H9 (cell line): ENCODE measurements around the gene EGLN1. TPM values are rescaled to one million over a fixed set of nuclear protein-coding genes. Genes with fewer than 3 reads are reported as not detected.

Source experiments
- DNase-seq: peaks from one replicate; pipeline ENCODE4 v3.0.0-alpha.2; 2017
- H2AFZ ChIP-seq: one replicate; pipeline ENCODE4 v1.6.1; 2013; ENCODE audit warnings: mild to moderate bottlenecking, low read length, control low read depth, moderate library complexity
- H2AK5ac ChIP-seq: 2 replicates; pipeline ENCODE4 v1.6.1; 2013; ENCODE audit warnings: low read length, control low read depth, mixed read lengths; ENCODE audit not compliant: insufficient read length
- H2BK120ac ChIP-seq: one replicate; pipeline ENCODE4 v1.6.1; 2013; ENCODE audit warnings: low read depth, mild to moderate bottlenecking, low read length, control low read depth, inconsistent platforms; ENCODE audit not compliant: poor library complexity, severe bottlenecking
- H2BK12ac ChIP-seq: 2 replicates; pipeline ENCODE4 v1.6.1; 2013; ENCODE audit warnings: low read length, control low read depth, mixed read lengths, low read depth; ENCODE audit not compliant: insufficient read length
- H2BK15ac ChIP-seq: 2 replicates; pipeline ENCODE4 v1.6.1; 2013; ENCODE audit warnings: low read depth, low read length, control low read depth
- H2BK20ac ChIP-seq: one replicate; pipeline ENCODE4 v1.6.1; 2013; ENCODE audit warnings: low read depth, mild to moderate bottlenecking, low read length, control low read depth, inconsistent platforms; ENCODE audit not compliant: poor library complexity, severe bottlenecking
- H2BK5ac ChIP-seq: 2 replicates; pipeline ENCODE4 v1.6.1; 2013; ENCODE audit warnings: low read length, control low read depth, mixed read lengths; ENCODE audit not compliant: insufficient read length
- H3K14ac ChIP-seq: 2 replicates; pipeline ENCODE4 v1.6.1; 2013; ENCODE audit warnings: low read length, control low read depth; ENCODE audit not compliant: insufficient read depth
- H3K18ac ChIP-seq: 2 replicates; pipeline ENCODE4 v1.6.1; 2013; ENCODE audit warnings: low read depth, mild to moderate bottlenecking, mixed read lengths, low read length, control low read depth; ENCODE audit not compliant: insufficient read length
- H3K23ac ChIP-seq: 2 replicates; pipeline ENCODE4 v1.6.1; 2013; ENCODE audit warnings: low read length, control low read depth, mixed read lengths, low read depth; ENCODE audit not compliant: insufficient read length
- H3K23me2 ChIP-seq: 2 replicates; pipeline ENCODE4 v1.6.1; 2013; ENCODE audit warnings: low read depth, mild to moderate bottlenecking, mixed read lengths, low read length, control low read depth; ENCODE audit not compliant: insufficient read length, poor library complexity, severe bottlenecking
- H3K27ac ChIP-seq: 2 replicates; pipeline ENCODE4 v1.5.1; 2013; ENCODE audit warnings: low read length, control low read depth, mixed read lengths, low read depth; ENCODE audit not compliant: insufficient read length
- H3K27me3 ChIP-seq: 2 replicates; pipeline ENCODE4 v1.6.1; 2013; ENCODE audit warnings: low read length, control low read depth, inconsistent platforms; ENCODE audit not compliant: insufficient read depth
- H3K4ac ChIP-seq: 2 replicates; pipeline ENCODE4 v1.6.1; 2013; ENCODE audit warnings: low read depth, mild to moderate bottlenecking, control low read depth, inconsistent platforms, low read length, moderate library complexity
- H3K4me1 ChIP-seq: 2 replicates; pipeline ENCODE4 v1.6.1; 2013; ENCODE audit warnings: low read length, control low read depth, inconsistent platforms; ENCODE audit not compliant: insufficient read depth
- H3K4me2 ChIP-seq: 2 replicates; pipeline ENCODE4 v1.6.1; 2013; ENCODE audit warnings: low read length, control low read depth, mixed read lengths; ENCODE audit not compliant: insufficient read length, insufficient read depth
- H3K56ac ChIP-seq: 2 replicates; pipeline ENCODE4 v1.6.1; 2013; ENCODE audit warnings: low read depth, mild to moderate bottlenecking, mixed read lengths, low read length, control low read depth; ENCODE audit not compliant: insufficient read length
- H3K79me1 ChIP-seq: 2 replicates; pipeline ENCODE4 v1.6.1; 2013; ENCODE audit warnings: low read depth, mild to moderate bottlenecking, moderate library complexity, low read length, control low read depth, inconsistent platforms; ENCODE audit not compliant: insufficient read depth, poor library complexity, severe bottlenecking
- H3K79me2 ChIP-seq: 2 replicates; pipeline ENCODE4 v1.6.1; 2013; ENCODE audit warnings: low read length, control low read depth, inconsistent platforms; ENCODE audit not compliant: insufficient read depth
- H3K9ac ChIP-seq: 2 replicates; pipeline ENCODE4 v1.6.1; 2013; ENCODE audit warnings: low read length, control low read depth, mixed read lengths; ENCODE audit not compliant: insufficient read length; ENCODE audit errors: extremely low read depth
- H3K9me3 ChIP-seq: one replicate; pipeline ENCODE4 v1.6.1; 2013; ENCODE audit warnings: low read depth, low read length, inconsistent platforms; ENCODE audit not compliant: control insufficient read depth
- H3T11ph ChIP-seq: one replicate; pipeline ENCODE4 v1.6.1; 2013; ENCODE audit warnings: mild to moderate bottlenecking, low read length, control low read depth, inconsistent platforms
- H4K20me1 ChIP-seq: one replicate; pipeline ENCODE4 v1.6.1; 2013; ENCODE audit not compliant: control insufficient read depth, insufficient read length, insufficient read depth
- H4K5ac ChIP-seq: 2 replicates; pipeline ENCODE4 v1.6.1; 2013; ENCODE audit warnings: low read depth, mild to moderate bottlenecking, mixed read lengths, low read length, control low read depth; ENCODE audit not compliant: insufficient read length
- H4K8ac ChIP-seq: replicated peaks from 2 replicates; pipeline ENCODE4 v1.6.1; 2013; ENCODE audit warnings: low read length, control low read depth, mixed read lengths, low read depth; ENCODE audit not compliant: insufficient read length
- H4K91ac ChIP-seq: 2 replicates; pipeline ENCODE4 v1.6.1; 2013; ENCODE audit warnings: low read depth, mild to moderate bottlenecking, moderate library complexity, mixed read lengths, low read length, control low read depth; ENCODE audit not compliant: insufficient read length
- H3K27ac Mint-ChIP-seq, 3 experiments: 2 replicates in 2 of 3; 3 replicates in 1 of 3; pipeline ENCODE4 v1.8.0; 2020 to 2021; ENCODE audit warnings: mixed read lengths in 3 of 3, mild to moderate bottlenecking in 1 of 3, moderate library complexity in 1 of 3
- H3K27me3 Mint-ChIP-seq: 2 replicates; pipeline ENCODE4 v1.8.0; 2021; ENCODE audit warnings: low read depth, mild to moderate bottlenecking, moderate library complexity, mixed read lengths
- H3K36me3 Mint-ChIP-seq, 3 experiments: 2 replicates in 2 of 3; 3 replicates in 1 of 3; pipeline ENCODE4 v1.8.0; 2020 to 2021; ENCODE audit warnings: low read depth in 3 of 3, mixed read lengths in 3 of 3; ENCODE audit not compliant: insufficient read depth in 1 of 3
- H3K4me1 Mint-ChIP-seq, 2 experiments: 2 replicates each; pipeline ENCODE4 v1.8.0; 2020; ENCODE audit warnings: mixed read lengths in 2 of 2
- H3K4me3 Mint-ChIP-seq, 2 experiments: 2 replicates in 1 of 2; 3 replicates in 1 of 2; pipeline ENCODE4 v1.8.0; 2020 to 2021; ENCODE audit warnings: mild to moderate bottlenecking in 2 of 2, mixed read lengths in 2 of 2, moderate library complexity in 1 of 2
- H3K9me3 Mint-ChIP-seq, 2 experiments: 2 replicates in 1 of 2; 3 replicates in 1 of 2; pipeline ENCODE4 v1.8.0; 2020; ENCODE audit warnings: mild to moderate bottlenecking in 2 of 2, mixed read lengths in 2 of 2, moderate library complexity in 1 of 2
- WGBS: extraction: QIAGEN DNeasy Blood & Tissue Kit; methylation state at CpG from one replicate; pipeline ENCODE4 v1.1.7; 2013; ENCODE audit warnings: missing lambda C conversion rate, low lambda C conversion rate, mixed read lengths; ENCODE audit not compliant: insufficient read length; ENCODE audit errors: extremely low coverage; 5-methylcytosine and 5-hydroxymethylcytosine counted together
- total RNA-seq: library from RNA; stranded (reverse); gene quantifications from 2 replicates; pipeline ENCODE4 v1.2.1, GENCODE V29; 2021
- TF ChIP-seq, protein P1 (sequence below): fragments of 200-600 bp; sonication (generic); conservative IDR thresholded peaks from 3 replicates; pipeline ENCODE4 v1.8.0; 2021; ENCODE audit warnings: antibody characterized with exemption, mild to moderate bottlenecking

Gene EGLN1
- total RNA-seq, 1 experiment from 2014 or later = 8.4 TPM

DNA sequence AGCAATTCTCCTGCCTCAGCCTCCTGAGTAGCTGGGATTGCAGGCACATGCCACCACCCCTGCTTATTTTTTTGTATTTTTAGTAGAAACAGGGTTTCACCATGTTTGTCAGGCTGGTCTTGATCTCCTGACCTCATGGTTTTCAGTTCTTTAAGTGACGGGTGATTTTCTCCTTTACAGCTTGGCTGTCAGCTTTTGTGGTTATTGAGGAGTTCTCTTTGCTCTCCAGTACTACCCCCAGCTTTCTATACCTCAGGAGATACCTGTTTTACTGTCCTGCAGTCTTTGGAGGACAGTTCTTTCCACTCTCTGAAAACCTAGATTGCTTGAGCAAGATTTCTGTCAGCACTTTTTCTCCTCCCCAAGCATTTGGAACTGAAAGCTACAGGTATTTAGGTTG lies 45.9 kb upstream of the EGLN1 start:
- peaks cover 7 to 13% of the 10 kb centered on the region in 2 experiments for H3K4me1 Mint-ChIP-seq
- H3K14ac ChIP-seq = no peak overlapping the region
- no peak overlapping the region for H2BK120ac ChIP-seq
- H3K23me2 ChIP-seq = no peaks in the 10 kb centered on the region
- H2BK15ac ChIP-seq = no peak overlapping the region
- H3K4me1 ChIP-seq = no peaks in the 10 kb centered on the region
- no peak overlapping the region for H3K9ac ChIP-seq
- no peaks in the 10 kb centered on the region for H3K27me3 ChIP-seq
- H3K27ac Mint-ChIP-seq = no peak overlapping the region
- H3K9me3 Mint-ChIP-seq = peaks cover 20 to 22% of the 10 kb centered on the region in 2 experiments
- TF ChIP-seq, protein P1, sequence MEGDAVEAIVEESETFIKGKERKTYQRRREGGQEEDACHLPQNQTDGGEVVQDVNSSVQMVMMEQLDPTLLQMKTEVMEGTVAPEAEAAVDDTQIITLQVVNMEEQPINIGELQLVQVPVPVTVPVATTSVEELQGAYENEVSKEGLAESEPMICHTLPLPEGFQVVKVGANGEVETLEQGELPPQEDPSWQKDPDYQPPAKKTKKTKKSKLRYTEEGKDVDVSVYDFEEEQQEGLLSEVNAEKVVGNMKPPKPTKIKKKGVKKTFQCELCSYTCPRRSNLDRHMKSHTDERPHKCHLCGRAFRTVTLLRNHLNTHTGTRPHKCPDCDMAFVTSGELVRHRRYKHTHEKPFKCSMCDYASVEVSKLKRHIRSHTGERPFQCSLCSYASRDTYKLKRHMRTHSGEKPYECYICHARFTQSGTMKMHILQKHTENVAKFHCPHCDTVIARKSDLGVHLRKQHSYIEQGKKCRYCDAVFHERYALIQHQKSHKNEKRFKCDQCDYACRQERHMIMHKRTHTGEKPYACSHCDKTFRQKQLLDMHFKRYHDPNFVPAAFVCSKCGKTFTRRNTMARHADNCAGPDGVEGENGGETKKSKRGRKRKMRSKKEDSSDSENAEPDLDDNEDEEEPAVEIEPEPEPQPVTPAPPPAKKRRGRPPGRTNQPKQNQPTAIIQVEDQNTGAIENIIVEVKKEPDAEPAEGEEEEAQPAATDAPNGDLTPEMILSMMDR = no peak
- H2BK20ac ChIP-seq = no peak overlapping the region
- no peak overlapping the region for H3K27ac ChIP-seq
- no peak overlapping the region for H3K23ac ChIP-seq
- WGBS = no CpG with 5 or more reads among the region's 1 CpG
- H3K4me3 Mint-ChIP-seq = no peak overlapping the region
- no peak overlapping the region for H3K18ac ChIP-seq
- no peaks in the 10 kb centered on the region for H3K79me2 ChIP-seq
- H3K4ac ChIP-seq = no peak overlapping the region
- H3K79me1 ChIP-seq = no peaks in the 10 kb centered on the region
- H3K36me3 Mint-ChIP-seq = peaks cover 3 to 28% (median 5%) of the 10 kb centered on the region in 3 experiments; a peak in 5 of 7 replicates
- no peaks in the 10 kb centered on the region for H3K9me3 ChIP-seq
- peaks cover 3% of the 10 kb centered on the region for H3K27me3 Mint-ChIP-seq
- no peak overlapping the region for H3K56ac ChIP-seq
- no peaks in the 10 kb centered on the region for H4K20me1 ChIP-seq
- no peak overlapping the region for H4K5ac ChIP-seq
- no peak overlapping the region for H3T11ph ChIP-seq
- H2BK5ac ChIP-seq = no peak overlapping the region
- no peak overlapping the region for H2AK5ac ChIP-seq
- no peak for DNase-seq
- no peak overlapping the region for H2AFZ ChIP-seq
- H4K8ac ChIP-seq = no peak overlapping the region
- no peak overlapping the region for H3K4me2 ChIP-seq
- H2BK12ac ChIP-seq = no peak overlapping the region
- no peak overlapping the region for H4K91ac ChIP-seq
